HL-60 (cell line): ENCODE data around the gene GPD1.

Experiments
- DNase-seq, 2 experiments: peaks; one replicate each; pipeline ENCODE4 v3.0.0-alpha.2; 2010 to 2020; ENCODE audit warnings: low read depth in 1 of 2, low spot score in 1 of 2
- H3K27ac ChIP-seq: fragments of 250-450 bp; sonication (Bioruptor Pico); replicated peaks from 2 replicates; pipeline ENCODE4 v1.5.1; 2020; ENCODE audit warnings: mild to moderate bottlenecking, moderate library complexity
- H3K27me3 ChIP-seq: fragments of 250-450 bp; sonication (Bioruptor Pico); 2 replicates; pipeline ENCODE4 v1.5.1; 2021; ENCODE audit warnings: mild to moderate bottlenecking, moderate library complexity; ENCODE audit not compliant: insufficient read depth, poor library complexity, severe bottlenecking
- H3K4me3 ChIP-seq: replicated peaks from 2 replicates; pipeline ENCODE4 v1.5.1; 2011; ENCODE audit warnings: mild to moderate bottlenecking, control low read depth, low read length; ENCODE audit not compliant: insufficient read depth
- GABPA ChIP-seq: IDR thresholded peaks from 2 replicates; pipeline ENCODE4 v1.6.1; 2012; ENCODE audit warnings: low read depth
- POLR2AphosphoS5 ChIP-seq: IDR thresholded peaks from 2 replicates; pipeline ENCODE4 v1.6.1; 2012; ENCODE audit warnings: low read depth
- SPI1 ChIP-seq: IDR thresholded peaks from 2 replicates; pipeline ENCODE4 v1.6.1; 2012; ENCODE audit warnings: low read depth, mild to moderate bottlenecking, borderline replicate concordance
- TF ChIP-seq, protein P1 (sequence below): IDR thresholded peaks from 2 replicates; pipeline ENCODE4 v1.6.1; 2012; ENCODE audit warnings: low read depth; ENCODE audit not compliant: insufficient replicate concordance
- TF ChIP-seq, protein P2 (sequence below): IDR thresholded peaks from one replicate; pipeline ENCODE4 v1.5.1; 2011; ENCODE audit warnings: low read length, control low read depth, inconsistent platforms; ENCODE audit not compliant: insufficient read depth

The GPD1 gene

DNA sequence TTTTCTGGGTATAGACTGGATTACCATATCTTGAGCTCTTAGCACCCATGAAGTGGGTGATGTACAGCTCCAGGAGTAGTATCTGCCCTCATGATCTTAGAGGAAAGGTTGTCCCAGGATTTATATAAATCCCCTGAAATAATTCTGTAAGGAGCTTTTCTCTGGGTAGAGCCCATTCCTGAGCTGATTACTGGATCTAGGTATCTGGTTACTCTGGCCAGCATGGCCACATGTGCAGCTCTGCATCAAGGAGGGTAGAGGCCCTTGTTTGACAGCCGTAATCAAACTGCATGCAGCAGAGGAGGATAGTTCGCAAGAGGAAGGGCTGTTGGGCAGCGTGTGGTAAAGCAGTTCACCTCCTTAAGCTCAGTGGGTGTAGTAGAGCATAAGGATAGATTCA, 16.7 kb downstream of the GPD1 start:
- TF ChIP-seq, protein P1, sequence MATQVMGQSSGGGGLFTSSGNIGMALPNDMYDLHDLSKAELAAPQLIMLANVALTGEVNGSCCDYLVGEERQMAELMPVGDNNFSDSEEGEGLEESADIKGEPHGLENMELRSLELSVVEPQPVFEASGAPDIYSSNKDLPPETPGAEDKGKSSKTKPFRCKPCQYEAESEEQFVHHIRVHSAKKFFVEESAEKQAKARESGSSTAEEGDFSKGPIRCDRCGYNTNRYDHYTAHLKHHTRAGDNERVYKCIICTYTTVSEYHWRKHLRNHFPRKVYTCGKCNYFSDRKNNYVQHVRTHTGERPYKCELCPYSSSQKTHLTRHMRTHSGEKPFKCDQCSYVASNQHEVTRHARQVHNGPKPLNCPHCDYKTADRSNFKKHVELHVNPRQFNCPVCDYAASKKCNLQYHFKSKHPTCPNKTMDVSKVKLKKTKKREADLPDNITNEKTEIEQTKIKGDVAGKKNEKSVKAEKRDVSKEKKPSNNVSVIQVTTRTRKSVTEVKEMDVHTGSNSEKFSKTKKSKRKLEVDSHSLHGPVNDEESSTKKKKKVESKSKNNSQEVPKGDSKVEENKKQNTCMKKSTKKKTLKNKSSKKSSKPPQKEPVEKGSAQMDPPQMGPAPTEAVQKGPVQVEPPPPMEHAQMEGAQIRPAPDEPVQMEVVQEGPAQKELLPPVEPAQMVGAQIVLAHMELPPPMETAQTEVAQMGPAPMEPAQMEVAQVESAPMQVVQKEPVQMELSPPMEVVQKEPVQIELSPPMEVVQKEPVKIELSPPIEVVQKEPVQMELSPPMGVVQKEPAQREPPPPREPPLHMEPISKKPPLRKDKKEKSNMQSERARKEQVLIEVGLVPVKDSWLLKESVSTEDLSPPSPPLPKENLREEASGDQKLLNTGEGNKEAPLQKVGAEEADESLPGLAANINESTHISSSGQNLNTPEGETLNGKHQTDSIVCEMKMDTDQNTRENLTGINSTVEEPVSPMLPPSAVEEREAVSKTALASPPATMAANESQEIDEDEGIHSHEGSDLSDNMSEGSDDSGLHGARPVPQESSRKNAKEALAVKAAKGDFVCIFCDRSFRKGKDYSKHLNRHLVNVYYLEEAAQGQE, result no peak
- TF ChIP-seq SPI1, result no peak
- no peak for TF ChIP-seq POLR2AphosphoS5
- TF ChIP-seq GABPA, result no peak
- TF ChIP-seq, protein P2, sequence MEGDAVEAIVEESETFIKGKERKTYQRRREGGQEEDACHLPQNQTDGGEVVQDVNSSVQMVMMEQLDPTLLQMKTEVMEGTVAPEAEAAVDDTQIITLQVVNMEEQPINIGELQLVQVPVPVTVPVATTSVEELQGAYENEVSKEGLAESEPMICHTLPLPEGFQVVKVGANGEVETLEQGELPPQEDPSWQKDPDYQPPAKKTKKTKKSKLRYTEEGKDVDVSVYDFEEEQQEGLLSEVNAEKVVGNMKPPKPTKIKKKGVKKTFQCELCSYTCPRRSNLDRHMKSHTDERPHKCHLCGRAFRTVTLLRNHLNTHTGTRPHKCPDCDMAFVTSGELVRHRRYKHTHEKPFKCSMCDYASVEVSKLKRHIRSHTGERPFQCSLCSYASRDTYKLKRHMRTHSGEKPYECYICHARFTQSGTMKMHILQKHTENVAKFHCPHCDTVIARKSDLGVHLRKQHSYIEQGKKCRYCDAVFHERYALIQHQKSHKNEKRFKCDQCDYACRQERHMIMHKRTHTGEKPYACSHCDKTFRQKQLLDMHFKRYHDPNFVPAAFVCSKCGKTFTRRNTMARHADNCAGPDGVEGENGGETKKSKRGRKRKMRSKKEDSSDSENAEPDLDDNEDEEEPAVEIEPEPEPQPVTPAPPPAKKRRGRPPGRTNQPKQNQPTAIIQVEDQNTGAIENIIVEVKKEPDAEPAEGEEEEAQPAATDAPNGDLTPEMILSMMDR, result no peak
- no peaks in the 10 kb centered on the region for H3K27me3 ChIP-seq
- no peak overlapping the region for H3K4me3 ChIP-seq
- H3K27ac ChIP-seq, result no peak overlapping the region
- no peak for DNase-seq

DNA sequence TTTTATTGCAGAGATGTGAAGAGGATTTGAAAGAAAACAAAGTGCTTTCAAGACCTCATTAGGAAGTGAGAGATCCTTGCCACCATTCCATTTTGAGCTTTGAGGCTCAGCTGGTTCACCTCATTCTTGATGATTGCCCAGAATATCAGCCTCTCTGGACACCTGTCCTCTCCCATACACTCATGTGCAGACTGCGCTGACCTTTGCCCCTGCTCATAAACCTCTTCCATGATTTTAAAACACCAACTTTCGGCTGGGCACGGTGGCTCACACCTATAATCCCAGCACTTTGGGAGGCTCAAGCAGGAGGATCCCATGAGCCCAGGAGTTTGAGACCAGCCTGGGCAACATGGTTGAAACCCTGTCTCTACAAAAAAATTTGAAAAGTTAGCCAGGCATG, 17.1 kb downstream of the GPD1 start:
- TF ChIP-seq POLR2AphosphoS5 (no peak), GABPA (no peak)
- TF ChIP-seq, protein P2, result no peak
- TF ChIP-seq, protein P1, result no peak
- Histone ChIP-seq H3K27me3 (no peaks in the 10 kb centered on the region), H3K27ac (no peak overlapping the region), H3K4me3 (no peak overlapping the region)
- DNase-seq, result no peak

DNA sequence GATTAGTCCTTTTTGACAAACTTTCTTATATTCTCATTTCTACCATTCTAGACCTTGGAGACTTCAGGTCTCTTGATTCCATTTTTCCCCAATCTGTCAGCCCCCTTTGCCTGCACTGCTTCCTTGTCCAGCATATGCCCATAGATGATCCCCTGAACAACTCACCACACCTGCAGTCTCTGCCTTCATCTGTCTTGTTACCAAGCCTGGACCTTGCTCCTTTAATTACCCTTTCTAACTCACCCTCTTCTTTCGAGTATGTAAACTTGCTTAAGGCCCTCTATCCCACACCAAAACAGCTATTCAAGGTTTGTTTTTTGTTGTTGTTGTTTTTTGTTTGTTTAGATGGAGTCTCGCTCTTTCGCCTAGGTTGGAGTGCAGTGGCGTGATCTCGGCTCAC, 17.8 kb downstream of the GPD1 start:
- Histone ChIP-seq H3K27me3 (no peaks in the 10 kb centered on the region), H3K4me3 (no peak overlapping the region), H3K27ac (no peak overlapping the region)
- no peak for DNase-seq
- TF ChIP-seq GABPA (no peak), POLR2AphosphoS5 (no peak), SPI1 (no peak)
- TF ChIP-seq, protein P1, result no peak
- TF ChIP-seq, protein P2, result no peak
